GM18519 (cell line): ENCODE measurements around the gene HMCN2.

Experiments
- ATAC-seq: cut with Tn5 transposase; IDR thresholded peaks from one replicate; pipeline ENCODE4 v1.9.1; 2021; ENCODE audit warnings: mild to moderate bottlenecking, moderate library complexity; ENCODE audit not compliant: unreplicated experiment, low FRiP score

HMCN2 gene

DNA sequence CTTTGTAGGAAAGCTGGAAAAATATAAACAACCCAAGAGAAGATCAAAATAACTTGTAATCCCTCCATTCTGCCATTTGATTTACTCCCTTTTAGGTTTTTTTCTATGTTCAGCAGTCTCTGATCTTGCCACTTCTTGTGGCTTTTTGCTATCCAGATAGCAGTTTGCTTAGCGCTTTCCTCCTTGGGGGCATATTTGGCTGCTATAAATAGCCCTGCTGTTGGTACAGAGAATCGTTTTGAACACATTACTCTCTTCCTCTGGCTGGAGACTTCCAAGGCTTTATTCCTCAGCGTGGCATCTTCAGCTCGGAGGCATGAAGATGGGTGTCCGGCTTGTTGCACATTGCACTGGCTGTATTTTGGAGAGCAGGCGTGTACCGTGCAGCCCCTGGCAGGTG is 38.6 kb downstream of the HMCN2 start:
- no peak for ATAC-seq

DNA sequence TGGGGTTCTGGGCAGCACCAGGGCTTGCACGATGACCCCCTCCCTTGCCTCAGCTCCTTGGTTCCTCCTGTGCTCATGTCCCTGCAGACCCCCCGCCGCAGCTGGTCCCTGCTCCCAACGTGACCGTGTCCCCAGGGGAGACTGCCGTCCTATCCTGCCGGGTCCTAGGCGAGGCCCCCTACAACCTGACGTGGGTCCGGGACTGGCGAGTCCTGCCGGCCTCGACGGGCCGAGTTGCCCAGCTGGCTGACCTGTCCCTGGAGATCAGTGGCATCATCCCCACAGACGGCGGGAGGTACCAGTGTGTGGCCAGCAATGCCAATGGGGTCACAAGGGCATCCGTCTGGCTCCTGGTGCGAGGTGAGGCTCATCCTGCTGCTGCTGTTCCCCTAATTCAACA is 39.1 kb downstream of the HMCN2 start:
- no peak for ATAC-seq

DNA sequence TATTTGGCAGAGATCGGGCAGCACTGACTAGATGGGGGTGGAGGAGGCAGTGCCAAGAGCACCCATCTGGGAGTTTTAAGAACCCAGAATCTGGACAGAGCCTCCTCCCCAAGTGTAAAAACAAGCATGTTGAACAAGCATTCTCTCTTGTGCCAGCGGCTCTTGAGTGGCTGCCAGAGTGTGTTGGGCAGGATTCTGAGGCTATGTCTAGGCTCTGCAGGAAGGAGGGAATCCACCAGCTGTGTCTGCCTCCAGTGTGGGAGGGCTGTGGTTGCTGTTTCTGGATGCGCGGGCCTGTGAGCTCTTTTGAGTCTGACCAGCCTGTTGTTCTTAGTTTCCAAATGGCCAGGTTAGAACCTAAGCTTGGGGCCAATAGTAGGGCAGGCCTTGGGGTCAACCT is 39.8 kb downstream of the HMCN2 start:
- ATAC-seq: no peak

DNA sequence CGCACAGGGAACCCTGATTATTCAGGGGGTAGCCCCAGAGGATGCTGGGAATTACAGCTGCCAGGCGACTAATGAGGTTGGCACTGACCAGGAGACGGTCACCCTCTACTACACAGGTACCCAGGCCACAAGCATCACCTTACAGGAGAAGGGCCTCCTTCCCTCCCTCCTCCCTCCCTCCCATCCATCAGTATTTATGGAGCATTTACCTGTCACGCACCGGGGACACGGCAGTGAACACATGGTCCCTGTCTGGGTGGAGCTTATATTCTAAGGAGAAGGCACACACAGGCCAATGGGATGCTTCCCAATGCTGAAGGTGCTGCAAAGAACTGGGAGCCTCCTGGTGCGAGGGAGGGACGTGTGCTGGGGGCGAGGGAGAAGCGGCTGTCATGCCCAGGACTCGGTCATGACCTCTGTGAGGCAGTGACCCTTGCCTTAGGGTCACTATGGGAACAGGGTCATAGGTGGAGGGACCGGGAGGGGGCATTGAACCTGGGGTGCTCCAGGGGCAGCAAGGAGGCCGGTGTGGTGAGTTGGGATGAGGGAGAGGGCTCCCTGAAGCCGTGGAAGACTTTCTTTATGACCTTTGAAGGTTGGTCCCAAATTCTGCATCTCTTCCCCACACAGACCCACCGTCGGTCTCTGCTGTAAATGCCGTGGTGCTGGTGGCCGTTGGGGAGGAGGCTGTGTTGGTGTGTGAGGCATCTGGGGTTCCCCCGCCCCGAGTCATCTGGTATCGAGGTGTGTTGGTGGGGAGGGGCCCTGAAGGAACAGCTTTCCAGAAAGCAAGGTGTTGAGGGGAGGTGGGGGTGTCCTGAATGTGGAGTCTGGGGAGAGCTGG is 41.5 kb downstream of the HMCN2 start:
- ATAC-seq: no peak

DNA sequence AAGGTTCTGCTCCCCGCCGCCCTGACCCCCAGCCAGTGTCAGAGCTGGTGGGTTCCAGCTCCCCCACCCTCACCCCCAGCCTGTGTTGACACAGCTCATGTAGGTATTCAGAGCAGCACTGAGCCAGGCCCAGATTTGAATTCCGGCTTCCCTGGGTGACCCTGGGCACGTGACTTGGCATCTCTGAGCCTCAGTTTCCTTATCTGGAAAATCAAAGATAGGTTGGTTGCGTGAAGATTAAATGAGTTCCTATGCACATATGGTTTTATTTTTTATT is 42.0 kb downstream of the HMCN2 start:
- no peak for ATAC-seq

DNA sequence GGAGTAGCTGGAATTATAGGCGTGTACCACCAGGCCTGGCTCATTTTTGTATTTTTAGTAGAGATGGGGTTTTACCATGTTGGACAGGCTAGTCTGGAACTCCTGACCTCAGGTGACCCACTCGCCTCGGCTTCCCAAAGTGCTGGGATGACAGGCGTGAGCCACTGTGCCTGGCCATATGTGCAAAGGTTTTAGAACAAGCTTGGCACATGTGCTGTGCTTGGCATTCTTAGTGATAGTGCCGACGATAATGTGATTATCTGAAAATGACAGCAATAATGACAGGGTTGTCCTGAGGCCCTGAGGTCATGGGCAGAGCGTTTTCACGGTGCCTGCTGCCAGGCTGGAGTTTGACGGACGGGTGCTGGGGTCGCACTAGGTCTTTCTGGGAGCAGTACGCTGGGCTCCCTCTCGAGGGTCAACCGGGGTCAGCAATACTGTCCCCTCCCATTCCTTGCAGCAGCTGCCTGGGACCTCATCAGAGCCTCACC is 42.6 kb downstream of the HMCN2 start:
- ATAC-seq: no peak

DNA sequence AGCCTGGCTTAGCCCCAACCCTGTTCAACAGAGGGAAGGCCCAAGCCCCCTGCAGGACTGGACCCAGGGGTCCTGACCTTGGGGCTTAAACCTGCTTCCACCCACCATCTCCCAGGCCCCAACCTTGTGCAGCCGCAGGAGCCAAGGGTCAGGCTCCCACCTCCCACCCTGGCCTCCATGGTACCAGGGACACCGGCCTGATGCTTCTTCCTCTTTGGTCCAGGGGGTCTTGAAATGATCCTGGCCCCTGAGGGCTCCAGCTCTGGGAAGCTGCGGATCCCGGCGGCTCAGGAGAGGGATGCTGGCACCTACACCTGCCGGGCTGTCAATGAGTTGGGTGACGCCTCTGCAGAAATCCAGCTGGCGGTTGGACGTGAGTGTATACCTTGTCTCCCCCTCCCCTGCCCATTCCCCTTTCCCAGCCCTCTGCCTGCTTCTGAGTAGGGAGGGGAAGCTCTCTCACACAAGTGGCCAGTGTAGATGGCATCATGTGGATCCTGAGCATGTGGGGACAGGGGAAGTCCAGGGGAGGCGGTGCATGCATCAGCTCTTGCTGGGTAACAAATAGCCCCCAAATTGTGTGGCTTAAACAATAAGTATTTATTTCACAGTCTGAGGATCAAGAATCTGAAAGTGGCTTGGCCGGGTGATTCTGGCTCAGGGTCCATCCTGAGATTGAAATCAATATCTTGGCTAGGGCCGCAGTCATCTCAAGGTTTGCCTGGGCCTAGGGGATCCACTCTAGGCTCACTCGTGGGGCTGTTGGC is 44.3 kb downstream of the HMCN2 start:
- no peak for ATAC-seq

DNA sequence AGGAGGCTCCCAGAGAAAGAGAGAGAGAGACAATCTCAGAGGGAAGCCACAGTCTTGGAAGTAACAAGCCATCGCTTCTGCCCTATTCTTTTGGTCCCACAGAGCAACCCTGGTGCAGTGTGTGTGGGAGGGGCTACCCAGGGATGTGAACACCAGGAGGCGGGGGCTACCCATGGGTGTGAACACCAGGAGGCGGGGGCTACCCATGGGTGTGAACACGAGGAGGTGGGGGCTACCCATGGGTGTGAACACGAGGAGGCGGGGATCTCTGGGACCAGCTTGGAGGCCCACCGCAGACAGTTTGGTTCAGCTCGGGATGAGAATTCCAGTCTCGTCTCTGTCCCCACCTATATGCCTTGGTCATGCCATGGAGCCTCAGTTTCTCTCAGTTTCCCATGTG is 44.9 kb downstream of the HMCN2 start:
- ATAC-seq: no peak

DNA sequence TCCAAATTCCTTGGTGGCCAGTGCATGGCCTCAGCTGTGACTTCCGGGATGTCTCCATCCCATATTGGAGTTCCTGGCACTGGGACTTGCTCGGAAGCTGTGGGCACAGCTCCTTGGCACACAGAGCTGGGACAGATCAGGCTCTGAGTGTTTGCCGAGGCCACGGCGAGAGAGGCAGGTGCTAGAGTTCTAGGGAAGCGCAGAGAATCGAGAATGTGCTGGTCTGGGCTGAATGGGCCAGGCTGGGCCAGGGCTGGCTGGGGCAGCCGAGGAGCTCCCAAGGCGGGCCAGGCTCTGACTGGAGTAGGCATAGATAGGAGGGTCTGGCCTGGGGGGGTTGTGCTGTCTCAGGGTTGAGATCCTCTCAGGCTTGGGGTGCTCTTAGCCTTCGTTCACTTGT is 45.4 kb downstream of the HMCN2 start:
- ATAC-seq: no peak

DNA sequence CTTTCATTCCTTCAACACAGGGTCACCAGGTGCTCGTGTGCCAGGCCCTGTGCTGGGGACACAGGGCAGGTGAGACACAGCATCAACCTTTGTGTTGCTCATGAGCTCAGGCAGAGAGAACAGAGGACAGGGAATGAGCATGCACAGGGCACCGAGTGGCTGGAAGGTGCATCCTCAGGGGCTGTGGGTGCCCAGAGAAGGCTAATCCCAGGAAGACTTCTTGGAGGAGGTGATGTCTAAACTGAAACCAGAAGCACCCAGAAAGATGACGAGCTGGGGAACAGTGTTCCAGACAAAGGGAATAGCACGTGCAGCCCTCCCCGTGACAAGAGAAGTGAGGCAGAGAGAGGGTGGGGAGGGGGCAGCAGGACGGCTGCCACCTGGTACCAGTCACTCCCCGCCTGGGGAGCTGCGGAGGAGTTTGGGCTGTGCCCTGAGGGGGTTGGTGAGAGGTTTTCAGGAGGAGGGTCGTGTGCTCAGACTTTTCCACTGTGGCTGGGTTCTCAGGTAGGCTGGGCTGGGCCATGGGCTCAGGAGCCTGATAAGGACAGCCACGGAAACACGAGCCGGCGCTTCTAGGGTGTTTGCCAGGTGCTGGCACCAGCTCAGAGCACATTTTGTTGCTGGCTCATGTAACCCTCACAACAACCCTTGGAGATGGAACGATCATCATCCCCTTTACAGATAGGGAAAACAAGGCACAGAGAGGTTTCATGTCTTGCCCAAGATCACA is 46.0 kb downstream of the HMCN2 start:
- no peak for ATAC-seq

DNA sequence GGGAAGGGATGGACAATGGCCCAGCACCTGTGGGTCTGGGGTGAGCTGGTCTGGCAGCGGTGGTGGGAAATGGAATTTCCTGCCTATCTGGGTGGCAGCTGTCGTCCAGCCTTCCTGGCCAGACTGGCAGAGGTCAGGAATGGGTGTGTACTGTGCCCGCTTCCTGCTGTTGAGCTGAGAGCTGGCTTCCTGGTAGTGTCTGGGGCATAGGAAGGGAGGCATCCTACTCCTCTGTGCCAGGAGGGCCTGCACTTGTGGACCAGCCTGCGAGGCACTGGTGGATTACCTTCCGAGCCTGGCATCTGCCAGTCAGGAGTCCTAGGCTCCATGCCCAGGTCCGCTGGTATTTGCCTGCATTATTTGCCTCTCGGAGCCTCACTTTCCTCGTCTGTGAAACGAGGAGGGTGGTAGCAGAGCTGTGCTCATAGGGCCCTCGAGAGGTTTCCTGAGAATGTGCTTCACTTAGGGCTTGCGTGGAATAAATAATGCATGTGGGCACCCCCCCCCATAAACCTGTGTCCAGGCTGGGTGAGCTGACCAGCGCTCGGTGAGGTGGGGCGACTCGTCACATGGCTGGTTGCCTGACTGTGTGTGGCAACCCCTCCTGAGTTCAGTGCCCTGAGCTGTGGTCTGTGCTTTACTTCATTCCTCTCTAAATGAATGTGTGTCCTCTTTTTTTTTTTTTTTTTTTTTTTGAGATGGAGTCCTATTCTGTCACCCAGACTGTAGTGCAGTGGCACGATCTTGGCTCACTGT is 47.7 kb downstream of the HMCN2 start:
- no peak for ATAC-seq

DNA sequence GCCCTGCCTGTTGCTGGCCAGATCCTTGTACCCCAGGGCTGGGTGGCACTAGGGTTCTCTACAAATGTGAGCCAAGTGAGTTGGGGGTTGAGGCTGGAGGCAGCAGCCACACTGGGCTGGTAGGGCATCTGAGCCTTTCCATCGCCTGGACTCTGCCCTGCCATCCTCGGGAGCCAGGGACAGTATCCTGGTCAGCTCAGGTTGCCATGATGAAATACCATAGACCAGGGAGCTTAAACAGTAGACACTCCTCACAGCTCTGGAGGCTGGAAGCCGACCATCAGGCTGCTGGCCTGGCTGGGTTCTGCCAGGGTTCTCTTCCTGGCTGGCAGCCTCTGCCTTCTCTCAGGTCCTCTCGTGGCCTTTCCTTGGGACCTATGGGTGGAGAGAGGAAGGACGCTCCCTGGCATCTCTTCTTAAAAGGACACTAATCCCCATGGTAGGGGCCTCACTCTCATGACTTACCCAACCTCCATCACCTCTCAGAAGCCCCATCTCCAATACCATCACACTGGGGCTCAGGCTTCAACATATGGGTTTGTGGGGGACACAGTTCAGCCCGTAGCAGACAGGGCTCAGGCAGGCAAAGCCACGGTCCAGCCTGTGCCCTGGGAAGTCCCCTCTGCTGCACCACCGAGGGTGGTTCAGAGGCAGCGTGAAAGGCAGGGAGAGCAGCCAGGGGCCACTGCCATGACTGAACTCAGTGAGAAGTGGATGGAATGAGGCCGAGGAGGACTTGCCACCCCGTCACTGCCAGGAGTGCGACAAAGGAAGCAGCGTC is 50.1 kb downstream of the HMCN2 start:
- no peak for ATAC-seq

DNA sequence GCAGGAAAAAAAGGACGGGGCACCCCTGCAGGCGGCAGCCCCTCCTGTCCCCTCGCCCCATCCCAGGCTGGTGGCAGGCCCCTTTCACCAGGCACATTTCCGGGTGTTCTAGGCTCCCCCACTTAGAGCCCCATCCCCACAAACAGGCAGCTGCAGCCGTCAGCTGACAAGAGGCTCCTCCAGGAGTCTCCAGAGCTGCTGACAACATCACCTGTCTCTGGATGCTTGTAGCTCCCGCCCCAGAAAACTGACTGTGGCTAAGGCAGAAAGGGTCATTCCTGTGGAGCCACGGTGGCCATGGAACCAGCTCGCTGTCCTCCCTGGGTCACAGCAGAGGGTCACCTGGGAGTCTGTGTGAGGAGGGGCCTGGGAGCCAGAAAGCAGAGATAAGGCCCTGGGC is 50.9 kb downstream of the HMCN2 start:
- no peak for ATAC-seq

DNA sequence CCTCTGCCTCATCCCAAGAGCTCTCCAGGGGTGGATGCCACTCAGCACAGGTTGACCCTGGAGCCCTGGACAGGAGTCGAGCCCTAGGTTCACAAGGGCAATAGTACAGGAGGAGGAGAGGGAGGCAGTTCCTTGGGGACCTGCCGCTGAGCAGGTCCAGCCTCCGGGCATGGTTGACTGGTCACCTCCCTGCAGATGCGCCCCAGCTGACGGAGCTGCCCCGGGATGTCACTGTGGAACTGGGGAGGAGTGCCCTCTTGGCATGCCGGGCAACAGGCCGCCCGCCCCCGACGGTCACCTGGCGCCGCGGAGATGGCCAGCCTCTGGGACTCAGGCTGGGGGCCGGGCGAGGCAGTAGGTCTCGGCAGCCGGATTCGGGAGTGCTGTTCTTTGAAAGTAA is 53.7 kb downstream of the HMCN2 start:
- no peak for ATAC-seq

DNA sequence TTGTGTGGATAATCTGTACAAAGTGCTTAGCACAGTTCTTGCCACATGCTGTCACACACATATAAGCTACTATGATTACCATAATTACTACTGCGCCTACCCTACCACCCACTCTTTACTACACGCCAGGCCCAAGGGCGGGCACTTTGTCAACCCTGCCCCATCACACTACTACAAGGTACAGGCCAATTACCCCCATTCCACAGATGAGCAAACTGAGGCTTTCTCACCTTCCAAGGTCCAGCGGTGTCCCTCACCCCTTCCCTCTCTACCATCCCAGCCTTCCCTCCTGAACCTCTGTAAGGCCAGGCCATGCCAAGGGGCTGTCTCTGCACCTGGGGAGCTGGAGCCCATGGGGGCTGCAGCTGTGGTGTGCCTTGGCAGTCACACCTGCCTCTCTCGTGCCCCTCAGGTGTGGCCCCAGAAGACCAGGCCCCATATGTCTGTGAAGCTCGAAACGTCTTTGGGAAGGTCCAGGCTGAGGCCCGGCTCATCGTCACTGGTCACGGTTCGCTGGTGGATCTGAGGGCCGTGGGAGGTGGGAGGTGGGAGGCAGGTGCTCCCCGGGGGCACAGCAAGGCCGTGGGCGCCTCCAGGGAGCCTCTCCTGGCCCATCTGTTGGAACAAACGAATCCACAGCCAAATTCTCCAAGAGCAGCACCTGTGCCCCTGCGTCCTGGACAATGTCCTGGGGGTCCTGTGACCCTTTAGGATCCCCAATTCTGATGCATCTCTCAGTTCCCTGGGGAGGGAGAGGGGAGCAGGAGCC is 54.6 kb downstream of the HMCN2 start:
- no peak for ATAC-seq

DNA sequence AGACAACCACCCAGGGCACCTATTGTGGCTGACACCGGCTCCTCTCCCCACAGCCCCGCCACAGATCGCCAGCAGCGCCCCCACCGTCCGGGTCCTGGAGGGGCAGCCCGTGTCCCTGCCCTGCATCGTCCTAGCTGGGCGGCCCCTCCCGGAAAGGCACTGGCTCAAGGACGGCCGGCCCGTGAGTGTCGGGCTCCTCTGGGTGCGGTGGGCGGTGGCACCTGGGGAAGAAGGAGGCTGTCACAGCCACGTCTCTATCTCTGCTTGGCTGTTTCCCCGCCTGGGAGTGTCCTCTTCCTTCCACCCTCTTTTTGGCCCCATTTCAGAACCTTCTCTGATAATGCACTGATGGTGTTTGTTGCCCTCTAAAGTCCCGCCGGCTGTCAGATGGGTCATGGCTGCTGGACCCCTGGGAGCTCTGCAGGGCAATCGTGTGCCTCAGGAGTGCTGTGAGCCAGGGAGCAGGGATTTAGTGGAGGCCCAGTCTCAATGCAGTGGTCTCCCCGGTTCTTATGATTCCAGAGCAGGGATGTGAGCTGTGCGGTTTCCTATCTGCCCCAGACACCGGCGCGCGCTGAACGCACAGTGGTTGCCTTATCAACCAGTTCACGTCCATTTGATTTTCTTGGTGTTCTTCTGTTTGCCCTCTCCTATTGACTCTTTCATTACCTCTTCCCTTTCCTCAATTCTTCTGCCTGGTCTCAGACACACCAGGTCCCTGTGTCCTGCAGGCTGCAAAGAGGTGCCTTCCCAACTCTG is 55.3 kb downstream of the HMCN2 start:
- ATAC-seq: no peak

DNA sequence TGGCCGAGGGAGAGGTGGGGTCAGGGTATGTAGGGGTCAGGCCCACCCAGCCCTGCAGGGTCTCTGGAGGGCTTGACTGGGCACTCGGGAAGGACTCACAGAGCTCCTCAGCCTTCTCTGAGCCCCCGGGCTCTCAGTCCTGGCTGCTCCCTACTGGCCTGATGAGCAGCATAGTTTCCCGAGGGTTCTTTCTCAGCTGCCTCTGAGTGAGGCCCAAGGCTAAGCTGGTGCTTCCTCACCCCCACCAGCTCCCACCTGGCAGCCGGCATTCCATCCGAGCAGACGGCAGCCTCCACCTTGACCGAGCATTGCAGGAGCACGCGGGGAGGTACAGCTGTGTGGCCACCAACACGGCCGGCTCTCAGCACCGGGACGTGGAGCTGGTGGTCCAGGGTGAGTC is 56.0 kb downstream of the HMCN2 start:
- ATAC-seq: no peak

DNA sequence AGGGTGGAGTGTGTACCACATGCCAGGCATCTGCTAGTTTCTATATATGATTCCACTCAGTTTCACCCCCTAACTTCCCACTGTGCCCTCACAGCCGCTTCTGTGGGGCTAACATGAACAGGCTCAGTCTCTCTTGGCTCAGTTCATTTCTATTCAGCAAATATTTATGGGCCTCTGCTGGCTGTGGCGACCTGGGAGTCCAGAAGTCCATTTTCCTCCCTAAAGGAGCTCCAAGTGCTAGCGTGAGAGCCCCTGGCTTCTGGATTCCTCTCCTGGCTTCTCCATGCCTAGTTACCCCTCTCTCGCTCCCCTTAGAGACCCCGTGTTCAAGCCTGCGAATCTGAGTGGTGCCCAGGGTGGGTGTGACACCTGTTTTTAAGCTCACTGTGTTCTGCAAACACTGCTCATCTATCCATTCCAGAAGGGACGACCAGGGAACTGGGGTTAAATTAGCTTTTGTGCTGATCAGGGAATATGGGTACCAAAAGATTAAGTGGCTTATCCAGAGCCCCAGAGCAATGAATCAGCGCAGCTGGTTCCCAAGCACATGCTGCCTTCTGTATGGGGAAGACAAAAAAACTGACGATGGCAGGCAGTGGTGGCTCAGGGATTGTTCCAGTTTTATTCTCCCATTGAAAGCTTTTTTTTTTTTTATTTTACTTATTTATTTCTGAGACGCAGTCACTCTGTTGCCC is 57.6 kb downstream of the HMCN2 start:
- ATAC-seq: no peak
